ENCODE measurements around the gene WDFY2. TPM values are rescaled to one million over a fixed set of nuclear protein-coding genes. Genes with fewer than 3 reads are reported as not detected.

The WDFY2 gene
- total and polyA plus RNA-seq, 2 of the 13 experiments (the other 11 are each of a cell fraction or from before 2014, with no cell fraction given), result 22.6 to 27.0 TPM

DNA sequence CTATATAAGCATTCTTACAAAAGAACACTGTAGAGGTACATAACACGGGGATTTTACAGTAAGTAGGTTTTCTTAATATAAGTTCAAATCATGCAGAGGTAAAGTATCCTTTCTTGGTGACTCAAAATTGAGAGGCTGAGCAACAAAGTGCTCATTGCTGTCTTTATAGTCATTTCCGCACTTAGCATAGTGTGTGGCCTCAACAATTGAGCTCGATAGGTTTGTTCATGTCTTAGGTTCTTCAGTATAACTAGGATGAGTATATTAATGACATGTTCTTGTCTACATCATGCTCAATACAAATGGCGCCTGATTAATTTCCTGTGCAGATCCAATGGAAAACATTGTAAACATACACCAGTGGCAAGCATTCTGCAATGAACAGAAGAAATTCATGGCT lies 1.4 kb downstream of the WDFY2 start:
- no peak for ATAC-seq
- H4K20me1 ChIP-seq (ENCODE audit: insufficient read depth, low read length), result peaks cover 9% of the 10 kb centered on the region; the same call in 1 of the 2 replicates
- no peak for FAIRE-seq
- H3K4me3 ChIP-seq (replicated peaks in 1 of 3; ENCODE audit: insufficient read depth in 1 of 3, low read depth in 2 of 3, low read length in 3 of 3), result peak overlapping the region; percentile 82 to 98 (median 90); a peak in 5 of 6 replicates
- 38% methylated on average over 4 of the region's 4 CpGs for WGBS (ENCODE audit: low lambda C conversion rate)
- peaks cover 74% of the 10 kb centered on the region for H3K4me1 ChIP-seq (ENCODE audit: insufficient read depth, low read length)
- TSS peak; percentile 46 for BruUV-seq (replicated peaks)
- no peak for DNase-seq (ENCODE audit: low spot score)
- no peaks in the 10 kb centered on the region; a peak in 1 of 5 replicates for H3K27me3 ChIP-seq (ENCODE audit: control insufficient read depth in 1 of 2, insufficient read depth in 2 of 2, low read length in 2 of 2)
- intact Hi-C loops (cut with micrococcal nuclease; ENCODE audit: unreplicated experiment) (loop anchor here (5.0 to 10.0 kb wide), 3 partner anchors 149 to 212 kb away; no protein-coding TSS in a partner anchor), in situ Hi-C loops (cut with HindIII; ENCODE audit: extremely low pct_ligation_motif_present, low pct_unique_long_range_greater_than_20kb) (loop anchor here (10.0 kb wide), 1 partner anchor 141 kb away; no protein-coding TSS in a partner anchor)
- ChIA-PET POLR2A (interaction anchor here (0.7 to 3.7 kb wide), 5 partner anchors 31 to 179 kb away, joined by 3 to 32 read pairs (median 5); partner anchors contain the start of gene INTS6), CTCF (ENCODE audit: low intra/inter-chr PET ratio, low total read pairs) (no interaction called here)
- peak overlapping the region; percentile 98 for H3K9ac ChIP-seq (ENCODE audit: insufficient read depth, low read depth, low read length)
- peak overlapping the region; percentile 94 for H3K27ac ChIP-seq (ENCODE audit: extremely low read length, insufficient read depth, low read length)
- TF ChIP-seq ZNF644 (CRISPR knock-in tag; IDR thresholded peaks at IDR 0.05; ENCODE audit: low read depth) (0 out of 2 replicates have a peak, but pooled peaks have one; percentile 29), ZSCAN29 (CRISPR knock-in tag; conservative IDR thresholded peaks at IDR 0.05) (no peak), HOMEZ (CRISPR knock-in tag; IDR thresholded peaks at IDR 0.05; ENCODE audit: low read depth) (no peak)
- H3K36me3 ChIP-seq (replicated peaks in 1 of 2; ENCODE audit: control insufficient read depth in 1 of 2, insufficient read depth in 2 of 2, low read length in 2 of 2), result no peaks in the 10 kb centered on the region; a peak in 1 of 5 replicates
- no peaks in the 10 kb centered on the region for H3K9me3 ChIP-seq (ENCODE audit: low read length)
- H3K4me2 ChIP-seq (ENCODE audit: low read depth, low read length), result peak overlapping the region; percentile 82
- H2AFZ ChIP-seq (ENCODE audit: low read length), result no peak overlapping the region
- H3K79me2 ChIP-seq (ENCODE audit: insufficient read depth, low read length), result peaks cover 62% of the 10 kb centered on the region

GRCh38 chr13:51587372-51587771 lies 3.1 kb downstream of the WDFY2 start:
- no TSS peak for BruUV-seq (replicated peaks)
- CTCF ChIA-PET (ENCODE audit: low intra/inter-chr PET ratio, low total read pairs), result no interaction called here
- Histone ChIP-seq H3K4me1 (ENCODE audit: insufficient read depth, low read length) (peaks cover 75% of the 10 kb centered on the region), H3K79me2 (ENCODE audit: insufficient read depth, low read length) (peaks cover 76% of the 10 kb centered on the region), H3K36me3 (replicated peaks in 1 of 2; ENCODE audit: control insufficient read depth in 1 of 2, insufficient read depth in 2 of 2, low read length in 2 of 2) (no peaks in the 10 kb centered on the region; a peak in 1 of 5 replicates), H3K9ac (ENCODE audit: insufficient read depth, low read depth, low read length) (no peak overlapping the region), H4K20me1 (ENCODE audit: insufficient read depth, low read length) (peaks cover 9% of the 10 kb centered on the region; the same call in 1 of the 2 replicates), H3K9me3 (ENCODE audit: low read length) (no peaks in the 10 kb centered on the region), H3K4me3 (replicated peaks in 1 of 3; ENCODE audit: insufficient read depth in 1 of 3, low read depth in 2 of 3, low read length in 3 of 3) (peak overlapping the region in 2 of 3 experiments; percentile 82 to 90; a peak in 4 of 6 replicates), H3K27ac (ENCODE audit: extremely low read length, insufficient read depth, low read length) (peak overlapping the region; percentile 15), H3K4me2 (ENCODE audit: low read depth, low read length) (peak overlapping the region; percentile 82), H3K27me3 (ENCODE audit: control insufficient read depth in 1 of 2, insufficient read depth in 2 of 2, low read length in 2 of 2) (no peaks in the 10 kb centered on the region; a peak in 1 of 5 replicates), H2AFZ (ENCODE audit: low read length) (no peak overlapping the region)
- TF ChIP-seq KDM1A (CRISPR knock-in tag; IDR thresholded peaks at IDR 0.05) (peak; percentile 20; the same call in 1 of the 2 replicates), ZFX (CRISPR knock-in tag; IDR thresholded peaks at IDR 0.05; ENCODE audit: low read depth) (no peak), ZNF3 (CRISPR knock-in tag; IDR thresholded peaks at IDR 0.05) (peak; percentile 77; the same call in 1 of the 2 replicates), ZSCAN21 (CRISPR knock-in tag; IDR thresholded peaks at IDR 0.05; ENCODE audit: borderline replicate concordance) (peak; percentile 93; the same call in 1 of the 2 replicates), RBFOX2 (IDR thresholded peaks at IDR 0.05; ENCODE audit: low read depth, low read length) (peak; percentile 5; the same call in 1 of the 2 replicates), ZBTB39 (CRISPR knock-in tag; IDR thresholded peaks at IDR 0.05) (0 out of 2 replicates have a peak, but pooled peaks have one; percentile 38), ZNF644 (CRISPR knock-in tag; IDR thresholded peaks at IDR 0.05; ENCODE audit: low read depth) (0 out of 2 replicates have a peak, but pooled peaks have one; percentile 19), ZNF616 (CRISPR knock-in tag; IDR thresholded peaks at IDR 0.05; ENCODE audit: low read depth) (no peak)
- TF ChIP-seq, protein P1, sequence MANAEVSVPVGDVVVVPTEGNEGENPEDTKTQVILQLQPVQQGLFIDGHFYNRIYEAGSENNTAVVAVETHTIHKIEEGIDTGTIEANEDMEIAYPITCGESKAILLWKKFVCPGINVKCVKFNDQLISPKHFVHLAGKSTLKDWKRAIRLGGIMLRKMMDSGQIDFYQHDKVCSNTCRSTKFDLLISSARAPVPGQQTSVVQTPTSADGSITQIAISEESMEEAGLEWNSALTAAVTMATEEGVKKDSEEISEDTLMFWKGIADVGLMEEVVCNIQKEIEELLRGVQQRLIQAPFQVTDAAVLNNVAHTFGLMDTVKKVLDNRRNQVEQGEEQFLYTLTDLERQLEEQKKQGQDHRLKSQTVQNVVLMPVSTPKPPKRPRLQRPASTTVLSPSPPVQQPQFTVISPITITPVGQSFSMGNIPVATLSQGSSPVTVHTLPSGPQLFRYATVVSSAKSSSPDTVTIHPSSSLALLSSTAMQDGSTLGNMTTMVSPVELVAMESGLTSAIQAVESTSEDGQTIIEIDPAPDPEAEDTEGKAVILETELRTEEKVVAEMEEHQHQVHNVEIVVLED (CRISPR knock-in tag; IDR thresholded peaks at IDR 0.05; ENCODE audit: borderline replicate concordance), result no peak
- no peak for ATAC-seq
- FAIRE-seq, result no peak
- intact Hi-C loops (cut with micrococcal nuclease; ENCODE audit: unreplicated experiment) (loop anchor here (5.0 to 10.0 kb wide), 3 partner anchors 147 to 210 kb away; no protein-coding TSS in a partner anchor), in situ Hi-C loops (cut with HindIII; ENCODE audit: extremely low pct_ligation_motif_present, low pct_unique_long_range_greater_than_20kb) (loop anchor here (10.0 kb wide), 1 partner anchor 143 kb away; no protein-coding TSS in a partner anchor)
- WGBS (ENCODE audit: low lambda C conversion rate), result 71% methylated on average over 3 of the region's 3 CpGs
- POLR2A ChIA-PET, result interaction anchor here (1.1 to 3.7 kb wide), 2 partner anchors 134 to 144 kb away, joined by 3 to 32 read pairs; partner anchors contain the start of gene INTS6
- peak; percentile 35 for DNase-seq (ENCODE audit: low spot score)

Data from HepG2 (cell line).